Stimulated activated CD8-positive, alpha-beta memory T cell treated with anti-CD3 and anti-CD28 coated beads, Interleukin-4, amount 100 ng/mL, for 4 hours (primary cell): ENCODE results near the gene VARS2.
A peak's percentile ranks its signal among the peaks of the same experiment; 100 is the strongest.
"Not testable (repeated sequence)": the region's sequence is repeated elsewhere in the genome, so short reads cannot be mapped to it uniquely, and the experiment has no call there.

Experiments
- DNase-seq, 2 donors: peaks; one replicate each; pipeline ENCODE4 v3.0.0-alpha.2; 2020; ENCODE audit warnings: low read depth in 2 of 2, low spot score in 1 of 2

Gene VARS2

DNA sequence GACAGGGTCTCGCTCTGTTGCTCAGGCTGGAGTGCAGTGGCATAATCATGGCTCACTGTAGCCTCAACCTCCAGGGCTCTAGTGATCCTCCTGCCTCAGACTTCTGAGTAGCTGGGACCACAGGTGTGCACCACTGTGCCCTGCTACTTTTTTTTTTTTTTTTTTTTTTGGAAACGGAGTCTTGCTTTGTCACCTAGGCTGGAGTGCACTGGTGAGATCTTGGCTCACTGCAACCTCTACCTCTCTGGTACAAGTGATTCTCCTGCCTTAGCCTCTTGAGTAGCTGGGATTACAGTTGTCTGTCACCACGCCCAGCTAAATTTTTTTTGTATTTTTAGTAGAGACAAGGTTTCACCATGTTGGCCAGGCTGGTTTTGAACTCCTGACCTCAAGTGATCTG lies 13.0 kb downstream of the VARS2 start:
- not testable (repeated sequence) for DNase-seq

DNA sequence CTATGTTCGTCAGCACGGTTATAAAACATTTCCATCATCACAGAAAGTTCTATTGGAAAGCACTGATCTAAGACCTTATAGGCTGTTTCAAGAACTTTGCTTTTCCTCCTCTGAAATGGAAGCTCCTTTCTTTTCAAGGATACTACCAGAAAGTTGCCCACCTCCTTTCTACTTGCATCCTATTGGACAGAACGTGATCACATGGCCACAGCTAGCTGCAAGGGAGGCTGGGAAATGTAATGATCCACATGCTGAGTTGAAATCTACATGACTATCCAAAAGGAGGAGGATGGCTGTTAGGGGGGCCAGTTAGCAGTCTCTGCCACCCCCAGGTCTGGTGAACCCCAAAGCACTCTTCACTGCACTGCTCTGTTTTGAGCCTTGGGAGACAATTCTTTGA lies 14.6 kb downstream of the VARS2 start:
- DNase-seq = no peak

DNA sequence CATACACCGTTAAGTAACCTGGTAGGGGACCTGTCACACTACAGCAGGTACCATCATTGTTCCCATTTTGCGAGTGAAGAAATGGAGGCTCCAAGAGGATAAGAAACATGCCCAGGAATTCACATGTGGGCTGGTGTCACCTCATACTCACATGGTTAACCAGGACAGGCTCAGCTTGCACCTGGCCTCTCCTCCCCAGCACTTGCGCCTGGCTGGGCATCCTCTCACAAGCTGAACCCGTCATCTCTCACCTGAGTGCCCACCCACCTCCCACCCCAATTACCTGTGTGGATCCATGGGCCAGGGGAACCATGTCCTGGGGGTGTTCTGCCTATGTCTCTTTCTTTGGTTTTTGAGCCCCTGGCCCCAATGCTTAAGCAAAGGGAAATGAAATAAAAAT lies 16.5 kb downstream of the VARS2 start:
- DNase-seq = no peak

DNA sequence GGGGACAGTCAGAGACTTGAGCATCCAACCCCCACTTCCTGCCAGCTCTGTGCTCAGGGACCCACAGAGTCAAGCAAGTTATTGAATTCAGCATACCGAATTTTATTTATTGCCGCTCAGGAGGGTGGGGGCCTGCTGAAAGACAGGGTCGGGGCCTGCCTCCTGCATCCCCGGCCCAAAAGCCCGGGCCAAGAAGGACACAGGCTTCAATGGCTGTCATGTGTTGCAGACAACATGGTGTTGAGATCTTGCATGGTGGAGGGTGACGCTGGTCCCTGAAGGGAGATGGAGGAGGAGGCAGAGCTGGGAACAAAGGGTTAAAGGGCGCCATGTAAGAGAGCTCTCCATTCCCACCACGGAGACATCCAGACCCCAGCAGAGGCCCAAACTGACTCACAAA lies 17.2 kb downstream of the VARS2 start:
- no peak for DNase-seq

DNA sequence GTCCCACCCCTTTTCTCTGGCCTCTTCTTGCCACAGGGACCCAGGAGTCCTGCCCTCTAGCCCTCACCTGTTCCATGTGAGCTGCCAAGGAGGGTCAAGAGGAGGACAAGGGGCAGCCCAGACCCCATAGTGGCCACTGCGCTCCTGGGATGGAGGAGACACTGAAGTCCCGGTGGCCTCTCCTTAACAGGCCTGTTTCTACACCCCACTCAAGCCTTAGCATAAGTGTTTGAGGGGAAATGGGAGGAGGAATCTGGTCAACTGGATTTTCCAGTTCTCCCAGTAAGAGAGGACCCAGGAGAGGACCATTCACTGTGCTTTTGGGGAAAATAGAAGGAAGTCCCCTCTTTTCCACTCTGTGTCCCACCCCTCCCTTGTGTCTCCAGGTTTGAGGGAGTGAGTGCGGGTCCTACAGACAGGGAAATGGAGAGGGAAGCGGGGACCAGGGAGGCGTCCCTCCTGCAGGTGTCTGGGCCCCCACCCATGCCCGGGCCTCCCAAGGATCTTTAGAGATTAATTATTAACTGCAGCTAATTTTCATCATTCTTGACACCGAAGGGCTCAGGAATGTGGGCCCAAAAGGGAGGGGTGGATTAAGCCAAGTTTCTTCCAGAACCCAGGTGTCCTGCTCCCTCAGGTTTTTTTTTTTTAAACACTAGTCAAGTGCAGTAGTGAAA lies 18.1 kb downstream of the VARS2 start, which contains the start of gene SFTA2:
SFTA2 (minus strand) TSS at position 202 of the 677 bp plus-strand sequence; CDS start at position 128, 74 bp downstream.
- no peak for DNase-seq

DNA sequence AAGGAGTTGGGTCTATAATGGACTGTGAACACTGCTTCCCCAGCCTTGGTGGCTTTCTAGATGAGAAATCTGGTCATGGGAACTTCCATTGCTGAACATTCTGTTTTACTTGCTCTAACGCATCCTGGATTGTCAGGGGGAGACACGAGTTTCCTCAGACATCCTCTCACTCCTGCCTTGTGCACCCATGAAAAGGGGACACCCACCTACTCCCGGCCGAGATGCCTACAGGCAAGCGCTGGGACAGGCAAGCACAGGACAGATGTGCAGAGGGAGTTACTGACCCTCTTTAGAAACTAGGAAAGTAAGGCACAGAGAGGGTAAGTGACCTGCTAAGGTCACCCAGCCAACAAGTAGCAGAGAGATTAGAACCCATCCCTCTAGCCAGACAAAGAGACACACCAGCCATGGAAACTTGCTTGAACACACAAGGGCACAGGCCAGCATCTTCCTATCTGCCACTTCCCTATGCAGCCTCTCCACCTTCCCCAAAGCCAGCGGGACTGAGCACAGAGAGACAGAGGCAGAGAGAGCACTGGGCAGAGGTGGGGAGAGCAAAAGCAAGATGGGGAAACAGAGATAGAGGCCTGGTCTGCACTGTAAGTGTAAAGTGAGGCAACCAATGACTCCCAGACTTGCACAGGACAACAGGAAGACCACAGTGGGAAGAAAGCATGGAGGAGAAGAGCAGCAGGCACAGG lies 18.8 kb downstream of the VARS2 start:
- DNase-seq = no peak

- no peak for DNase-seq
These were observed 21.0 kb downstream of the VARS2 start for GRCh38 chr6:30935018-30935417.

DNA sequence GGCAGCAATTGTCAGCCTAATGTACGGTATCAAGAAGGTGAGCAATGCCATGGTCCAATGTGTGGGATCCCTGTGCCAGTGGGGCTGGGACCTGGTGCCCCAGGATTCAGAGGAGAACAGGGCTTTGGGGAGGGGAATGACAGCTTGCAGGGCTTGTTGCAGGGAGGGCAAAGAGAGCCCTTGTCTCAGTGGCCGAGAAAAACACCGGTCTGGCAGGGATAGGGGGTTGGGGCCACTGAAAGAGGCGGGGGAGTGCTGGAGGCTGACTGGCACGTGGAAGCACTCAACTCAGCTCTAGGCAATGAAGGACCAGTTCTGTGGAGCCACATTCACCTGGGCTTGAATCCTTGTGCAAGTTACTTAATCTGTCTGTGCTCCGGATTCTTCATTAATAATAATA lies 23.2 kb downstream of the VARS2 start:
- no peak for DNase-seq

DNA sequence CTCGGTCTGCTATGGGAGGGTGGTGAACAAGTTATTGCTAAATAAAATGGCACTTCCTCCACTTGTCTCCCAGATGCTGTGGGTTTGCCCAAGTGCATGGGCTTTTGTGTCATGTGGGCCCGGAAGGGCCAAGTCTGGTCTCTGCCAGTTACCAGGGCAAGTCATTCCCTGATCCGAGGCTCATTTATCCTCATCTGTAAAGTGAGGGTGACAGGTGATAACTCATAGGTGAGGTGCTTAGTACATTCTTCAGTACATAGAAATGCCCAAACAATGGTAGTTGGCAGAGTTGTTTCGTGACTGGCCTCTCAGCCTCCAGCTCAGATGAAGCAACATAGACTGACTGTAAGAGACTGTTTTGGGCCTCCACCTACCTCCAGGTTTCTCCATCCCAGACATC lies 24.7 kb downstream of the VARS2 start:
- no peak for DNase-seq

- no peak for DNase-seq
These were observed 25.4 kb downstream of the VARS2 start for GRCh38 chr6:30939473-30939872.

DNA sequence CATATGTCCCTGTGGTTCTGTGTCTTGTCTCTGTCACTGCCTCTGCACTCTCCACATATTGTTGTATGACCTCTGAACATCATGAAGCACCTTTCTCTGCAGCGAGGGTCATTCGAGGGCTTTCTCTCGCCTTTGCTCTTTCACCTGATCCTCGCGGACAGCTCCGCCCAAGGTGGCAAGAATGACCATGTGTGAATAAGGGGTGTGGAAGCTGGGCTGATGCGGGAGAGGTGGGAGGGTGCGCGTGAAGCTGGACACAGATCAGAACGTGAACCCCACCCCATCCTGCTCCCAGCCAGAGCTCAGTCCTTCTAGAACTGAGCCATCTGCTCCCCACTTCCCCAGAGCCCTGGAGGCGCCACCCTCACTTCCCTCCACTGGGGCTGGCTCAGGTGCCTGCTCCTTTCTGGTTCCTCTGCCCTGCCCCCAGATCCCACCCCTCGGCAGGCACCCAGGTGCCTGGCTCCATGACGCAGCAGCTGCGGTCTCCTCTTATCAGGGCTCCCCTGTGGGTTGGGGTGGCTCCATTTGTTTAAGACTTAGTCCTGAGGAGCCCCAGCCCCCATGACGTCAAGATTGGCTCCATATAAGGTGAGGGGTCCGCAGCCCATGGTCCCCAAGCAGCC lies 26.4 kb downstream of the VARS2 start, which contains the start of gene MUCL3:
MUCL3 (plus strand) TSS at position 613 of the 626 bp plus-strand sequence. CDS start 27 bp downstream, outside the sequence.
- no peak for DNase-seq

GRCh38 chr6:30942338-30943060 lies 28.5 kb downstream of the VARS2 start:
- DNase-seq = no peak

- no peak for DNase-seq
These were observed 30.0 kb downstream of the VARS2 start for GRCh38 chr6:30944051-30944450.

DNA sequence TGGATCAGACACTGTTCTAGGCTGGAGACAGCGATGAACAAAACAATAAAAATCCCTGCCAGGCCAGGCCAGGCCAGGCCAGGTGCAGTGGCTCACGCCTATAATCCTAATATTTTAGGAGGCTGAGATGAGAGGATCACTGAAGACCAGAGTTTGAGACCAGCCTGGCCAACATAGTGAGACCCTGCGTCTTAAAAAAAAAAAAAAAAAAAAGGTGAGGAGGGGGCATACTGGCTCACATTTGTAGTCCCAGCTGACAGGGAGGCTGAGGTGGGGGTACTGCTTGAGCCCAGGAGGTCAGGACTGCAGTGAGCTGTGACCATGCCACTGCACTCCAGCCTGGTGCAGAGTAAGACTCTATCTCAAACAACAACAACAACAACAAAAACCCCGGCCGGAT lies 31.2 kb downstream of the VARS2 start:
- DNase-seq = no peak

- no peak for DNase-seq
These were observed 33.2 kb downstream of the VARS2 start for GRCh38 chr6:30947231-30947630.

- DNase-seq = no peak
These were observed 34.8 kb downstream of the VARS2 start for GRCh38 chr6:30948811-30949210.

- DNase-seq = no peak
These were observed 38.0 kb downstream of the VARS2 start for GRCh38 chr6:30951907-30952469.

DNA sequence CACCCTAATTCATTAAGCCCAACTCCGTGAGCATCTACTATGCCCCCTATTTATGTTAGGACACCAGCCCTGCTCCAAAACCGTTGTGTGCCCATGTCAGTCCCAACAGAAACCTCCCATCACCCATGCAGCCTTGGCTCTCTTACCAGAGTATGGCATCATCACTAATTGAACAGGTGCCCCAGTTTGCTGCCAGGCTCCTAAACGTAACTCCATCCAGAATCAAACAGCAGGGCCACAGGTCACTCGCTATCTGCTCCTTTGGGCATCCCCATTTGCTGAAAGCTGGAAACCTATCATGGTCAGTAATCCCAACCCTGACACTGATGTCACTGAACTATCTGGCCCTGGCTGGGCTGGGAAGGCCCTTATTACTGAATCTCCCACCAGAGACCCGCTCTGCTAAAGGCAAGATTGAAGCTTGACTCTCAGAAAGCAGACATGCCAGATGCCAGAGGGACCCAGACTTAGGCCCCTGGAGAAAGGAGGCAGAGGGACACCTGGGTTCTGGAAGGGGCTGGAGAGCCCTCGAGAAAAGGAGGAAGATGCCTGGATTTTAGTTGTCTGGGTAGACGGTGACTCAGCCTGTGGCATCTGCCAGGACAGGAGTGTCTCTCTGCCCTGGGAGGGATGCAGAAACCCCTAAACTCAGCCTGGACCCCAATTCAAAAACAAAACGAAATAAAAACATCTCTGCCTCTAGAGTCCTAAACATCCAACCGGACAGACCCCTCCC lies 40.8 kb downstream of the VARS2 start:
- no peak for DNase-seq

GRCh38 chr6:30955367-30956042 lies 41.5 kb downstream of the VARS2 start:
- peak; percentile 50 to 55 for DNase-seq

GRCh38 chr6:30957716-30958115 lies 43.7 kb downstream of the VARS2 start:
- DNase-seq = no peak
